NCI-H146 (cell line): ENCODE measurements around the gene MGAT4B.

Experiments
- DNase-seq: peaks from one replicate; lab custom pipeline; 2025; lab: John Stamatoyannopoulos, UW

The MGAT4B gene

GRCh38 chr5:179812135-179812825, 5.6 kb upstream of the MGAT4B start:
- no peak for DNase-seq

GRCh38 chr5:179805529-179806249, 977 bp downstream of the MGAT4B start:
- DNase-seq, result peak; percentile 43

GRCh38 chr5:179805070-179805528, 1.6 kb downstream of the MGAT4B start:
- no peak for DNase-seq

DNA sequence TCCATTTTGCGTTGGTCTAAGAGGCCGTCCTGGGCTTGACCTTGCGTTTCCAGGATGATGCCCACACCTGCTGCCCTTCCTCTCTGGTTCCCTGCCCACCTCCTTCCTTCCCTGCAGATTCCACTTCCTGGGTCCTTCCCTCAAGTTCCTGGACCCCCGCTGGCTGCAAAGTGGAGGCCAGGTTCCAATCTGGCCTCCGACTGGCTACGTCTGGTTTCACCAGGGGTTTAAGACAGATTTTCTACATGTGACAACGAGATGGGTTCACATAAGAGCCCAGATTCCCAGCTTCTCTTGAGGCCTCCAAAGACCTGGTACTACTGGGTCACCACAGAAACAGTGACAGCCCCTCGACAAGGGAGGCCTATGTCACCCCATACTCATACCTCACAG, 2.1 kb downstream of the MGAT4B start:
- no peak for DNase-seq

- no peak for DNase-seq
These were observed 2.8 kb downstream of the MGAT4B start for GRCh38 chr5:179803651-179804554.

- DNase-seq, result peak; percentile 88
These were observed 3.6 kb downstream of the MGAT4B start for GRCh38 chr5:179802950-179803562.

- DNase-seq, result no peak
These were observed 4.3 kb downstream of the MGAT4B start for GRCh38 chr5:179802207-179802883.

GRCh38 chr5:179801304-179802206, 5.1 kb downstream of the MGAT4B start:
- no peak for DNase-seq

- no peak for DNase-seq
These were observed 5.9 kb downstream of the MGAT4B start for GRCh38 chr5:179800696-179801201.

DNA sequence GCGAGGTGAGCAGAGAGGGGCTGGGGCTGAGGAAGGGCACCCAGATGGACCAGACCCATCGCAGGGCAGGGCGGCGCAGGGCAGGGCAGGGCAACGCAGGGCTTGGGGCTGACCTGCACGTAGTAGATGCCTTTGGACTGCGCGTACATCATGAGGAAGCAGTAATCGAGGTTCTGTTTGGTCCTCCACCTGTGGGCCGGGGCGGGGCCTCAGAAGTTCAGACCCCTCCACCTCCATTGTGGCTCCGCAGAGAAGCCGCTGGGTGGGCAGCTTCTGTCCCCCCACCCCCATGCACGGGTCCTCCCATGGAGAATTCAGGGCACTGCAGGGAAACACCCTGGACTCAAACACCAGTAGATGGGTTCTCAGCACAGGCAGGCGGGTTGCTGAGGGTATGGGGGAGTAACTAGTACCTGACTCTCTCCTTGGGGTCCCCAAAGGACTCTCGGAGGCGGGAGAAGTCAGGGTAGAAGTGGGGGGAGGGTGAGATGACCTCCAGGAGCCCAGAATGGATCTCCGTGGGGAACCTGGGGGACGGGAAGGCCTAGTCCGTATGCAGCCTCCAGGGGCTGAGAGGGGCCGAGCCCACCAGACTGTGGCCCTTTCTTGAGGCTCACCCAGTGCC, 6.5 kb downstream of the MGAT4B start:
- no peak for DNase-seq

GRCh38 chr5:179799644-179799973, 7.1 kb downstream of the MGAT4B start:
- no peak for DNase-seq

DNA sequence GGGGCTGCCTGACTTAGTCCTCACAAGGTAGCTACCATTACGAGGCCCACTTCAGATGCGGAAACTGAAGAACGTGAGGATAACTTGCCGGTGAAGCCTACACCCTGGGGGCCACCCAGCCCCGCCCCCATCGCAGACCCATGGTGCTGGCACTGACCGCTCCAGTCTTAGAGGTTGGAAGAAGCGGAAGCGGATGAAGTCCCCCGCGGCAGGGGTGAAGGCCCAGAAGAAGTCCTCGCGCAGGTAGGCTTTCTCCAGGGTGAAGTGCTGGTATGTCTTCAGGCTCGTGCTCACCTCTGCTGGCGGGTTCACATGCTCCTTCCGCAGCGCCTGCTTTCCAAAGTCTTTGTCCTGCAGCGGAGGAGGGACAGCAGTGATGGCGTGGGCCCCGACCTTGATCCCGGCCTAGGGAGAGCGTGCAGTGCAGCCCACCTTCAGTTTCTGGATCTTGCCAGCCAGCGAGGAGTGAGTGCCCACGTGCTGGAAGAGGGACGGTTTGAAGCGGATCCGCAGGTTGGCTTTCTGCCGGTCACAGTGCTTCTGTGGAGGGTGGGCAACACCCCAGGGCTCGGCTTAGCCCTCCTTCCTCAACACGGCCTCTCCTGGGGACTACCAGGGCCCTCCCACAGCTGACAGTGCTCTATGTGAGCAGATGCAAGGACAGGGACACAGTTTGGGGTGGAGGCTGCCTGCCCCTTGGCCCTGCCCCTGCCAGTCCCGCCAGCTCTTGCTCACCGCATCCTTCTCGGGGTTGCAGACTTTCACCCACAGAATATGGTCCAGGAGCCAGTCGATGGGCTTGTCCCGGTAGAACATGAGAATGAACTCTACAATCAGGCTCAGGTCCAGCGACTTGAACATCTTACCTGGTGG, 7.7 kb downstream of the MGAT4B start:
- DNase-seq, result no peak

DNA sequence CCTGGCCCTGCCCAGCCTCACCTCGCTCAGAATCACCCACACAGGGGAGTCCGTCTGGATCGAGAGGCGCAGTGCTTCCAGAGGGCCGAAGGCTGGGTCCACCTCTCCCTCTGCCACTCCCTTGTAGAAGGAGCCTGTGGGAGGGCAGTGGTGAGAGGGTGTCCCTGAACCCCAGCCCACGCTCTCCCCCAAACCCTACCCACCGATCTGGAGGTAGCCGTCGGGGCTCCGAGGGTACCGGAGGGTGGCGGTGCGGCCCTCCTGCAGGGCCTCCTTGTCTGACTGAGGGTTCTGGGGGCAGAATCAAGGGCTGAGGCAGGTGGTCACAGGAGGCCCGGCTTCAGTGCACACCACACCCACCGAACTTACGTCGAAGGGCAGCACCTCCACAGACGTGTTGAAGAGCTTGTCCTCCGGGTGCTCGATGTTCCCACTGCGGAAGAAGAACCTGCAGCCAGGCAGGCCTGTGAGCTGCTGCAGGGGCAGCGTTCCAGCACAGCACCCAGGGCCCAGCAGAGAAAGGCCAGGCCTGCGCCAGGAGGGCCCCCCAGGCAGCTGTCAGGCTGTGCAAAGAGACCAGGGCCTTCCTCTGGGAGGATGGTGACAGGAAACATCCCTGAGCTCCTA, 8.4 kb downstream of the MGAT4B start:
- no peak for DNase-seq

- no peak for DNase-seq
These were observed 8.9 kb downstream of the MGAT4B start for GRCh38 chr5:179797741-179798140.

DNA sequence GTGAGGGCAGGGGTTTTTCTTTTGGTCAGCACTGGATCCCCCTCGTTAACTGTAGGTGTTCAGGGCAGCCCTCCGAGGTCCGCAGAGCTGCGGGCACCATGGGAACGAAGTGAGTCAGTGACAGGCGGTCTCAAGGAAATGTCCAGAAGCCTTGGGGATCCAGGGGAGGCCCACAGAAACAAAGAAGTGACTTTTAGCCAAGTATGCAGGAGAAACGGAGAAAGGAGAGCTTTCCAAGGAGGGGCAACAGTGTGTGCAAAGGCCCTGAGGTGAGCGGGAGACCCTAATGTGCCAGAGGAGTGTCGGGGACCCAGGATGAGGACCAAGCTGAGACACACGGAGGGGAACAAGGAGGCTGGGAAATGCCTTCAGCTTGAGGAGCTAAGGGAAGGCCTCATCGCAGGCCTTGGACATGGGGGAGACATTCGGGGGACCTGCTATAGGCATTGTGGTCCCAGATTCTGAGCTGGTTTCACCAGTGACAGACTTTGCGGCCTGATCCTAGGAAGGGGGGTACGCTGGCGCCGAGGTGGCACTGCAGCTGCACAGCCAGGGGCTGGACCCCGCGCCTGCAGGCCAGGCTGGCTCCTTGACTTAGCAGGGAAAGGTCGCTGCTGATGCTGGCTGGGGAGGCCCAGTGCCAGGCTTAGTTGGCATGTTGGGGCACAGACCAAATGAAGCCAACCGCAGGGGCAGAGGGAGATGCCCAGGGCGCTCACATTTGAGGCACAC, 9.6 kb downstream of the MGAT4B start:
- no peak for DNase-seq

- peak; percentile 73 for DNase-seq
These were observed 10.5 kb downstream of the MGAT4B start for GRCh38 chr5:179795863-179796833.
